Suprapubic skin (tissue), 4 donors: ENCODE measurements around the gene KLK12.

ENCODE experiments used
- EP300 ChIP-seq: sonication (generic); formaldehyde crosslinking; IDR thresholded peaks from one replicate; pipeline ENCODE4 v1.6.1; 2017; ENCODE audit warnings: antibody characterized with exemption
- POLR2A ChIP-seq, 2 donors: fragments of 450-650 bp; IDR thresholded peaks; one replicate each; pipeline ENCODE4 v1.6.1; 2017; ENCODE audit warnings: antibody characterized with exemption in 2 of 2, mild to moderate bottlenecking in 2 of 2, moderate library complexity in 2 of 2
- POLR2AphosphoS5 ChIP-seq, 3 donors: sonication (generic); formaldehyde crosslinking; IDR thresholded peaks; one replicate each; pipeline ENCODE4 v1.6.1; 2017; ENCODE audit warnings: antibody characterized with exemption in 3 of 3
- TF ChIP-seq, protein P1 (sequence below), 2 donors: fragments of 200-600 bp in 1 of 2; fragments of 450-650 bp in 1 of 2; sonication (generic) in 1 of 2; IDR thresholded peaks; one replicate each; pipeline ENCODE4 v1.5.1; 2016 to 2019; ENCODE audit warnings: antibody characterized with exemption in 2 of 2, mild to moderate bottlenecking in 1 of 2, moderate library complexity in 1 of 2

DNA sequence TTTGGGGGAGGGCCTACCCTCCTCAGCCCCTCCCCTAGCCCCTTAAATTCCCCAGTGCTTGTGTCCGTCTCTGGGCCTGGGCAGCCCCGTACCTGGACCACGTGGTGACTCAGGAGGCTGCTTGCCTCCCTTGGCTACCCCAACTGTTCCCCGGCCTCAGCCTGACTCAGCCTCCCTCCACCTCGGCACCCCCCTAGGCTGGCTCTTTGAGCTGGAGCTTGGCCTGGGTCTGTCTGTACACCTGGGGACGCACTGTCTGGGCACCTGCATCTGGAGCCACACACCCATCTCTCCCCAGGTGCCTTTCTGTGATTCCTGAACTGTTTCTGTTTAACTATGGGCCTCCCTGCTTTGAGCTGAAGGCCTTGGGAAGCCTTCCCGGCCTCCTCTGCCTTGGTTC is 49.7 kb upstream of the KLK12 start:
- TF ChIP-seq, protein P1, sequence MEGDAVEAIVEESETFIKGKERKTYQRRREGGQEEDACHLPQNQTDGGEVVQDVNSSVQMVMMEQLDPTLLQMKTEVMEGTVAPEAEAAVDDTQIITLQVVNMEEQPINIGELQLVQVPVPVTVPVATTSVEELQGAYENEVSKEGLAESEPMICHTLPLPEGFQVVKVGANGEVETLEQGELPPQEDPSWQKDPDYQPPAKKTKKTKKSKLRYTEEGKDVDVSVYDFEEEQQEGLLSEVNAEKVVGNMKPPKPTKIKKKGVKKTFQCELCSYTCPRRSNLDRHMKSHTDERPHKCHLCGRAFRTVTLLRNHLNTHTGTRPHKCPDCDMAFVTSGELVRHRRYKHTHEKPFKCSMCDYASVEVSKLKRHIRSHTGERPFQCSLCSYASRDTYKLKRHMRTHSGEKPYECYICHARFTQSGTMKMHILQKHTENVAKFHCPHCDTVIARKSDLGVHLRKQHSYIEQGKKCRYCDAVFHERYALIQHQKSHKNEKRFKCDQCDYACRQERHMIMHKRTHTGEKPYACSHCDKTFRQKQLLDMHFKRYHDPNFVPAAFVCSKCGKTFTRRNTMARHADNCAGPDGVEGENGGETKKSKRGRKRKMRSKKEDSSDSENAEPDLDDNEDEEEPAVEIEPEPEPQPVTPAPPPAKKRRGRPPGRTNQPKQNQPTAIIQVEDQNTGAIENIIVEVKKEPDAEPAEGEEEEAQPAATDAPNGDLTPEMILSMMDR (IDR thresholded peaks at IDR 0.05): no peak
- no peak for TF ChIP-seq EP300
- TF ChIP-seq POLR2AphosphoS5 (IDR thresholded peaks at IDR 0.05): no peak
- no peak for TF ChIP-seq POLR2A (IDR thresholded peaks at IDR 0.05)
